ENCODE results near the gene POGK. TPM values are rescaled to one million over a fixed set of nuclear protein-coding genes. Genes with fewer than 3 reads are reported as not detected.
"Not testable (repeated sequence)": the region's sequence is repeated elsewhere in the genome, so short reads cannot be mapped to it uniquely, and the experiment has no call there.

Gene POGK
- total RNA-seq, 1 donor from 2014 or later, result 14.1 TPM

DNA sequence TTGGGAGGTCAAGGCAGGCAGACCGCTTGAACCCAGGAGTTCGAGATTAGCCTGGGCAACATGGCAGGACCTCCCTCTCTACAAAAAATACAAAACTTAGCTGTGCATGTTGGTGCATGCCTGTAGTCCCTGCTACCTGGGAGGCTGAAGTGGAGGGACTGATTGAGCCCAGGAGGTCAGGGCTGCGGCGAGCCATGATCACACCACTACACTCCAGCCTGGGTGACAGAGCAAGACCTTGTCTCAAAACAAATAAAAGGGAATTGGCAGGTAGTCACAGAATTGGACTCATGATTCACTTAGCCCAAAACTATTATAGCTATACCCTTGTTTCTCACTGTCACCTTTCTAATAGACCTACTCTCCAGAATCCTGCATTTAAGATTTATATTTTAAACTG, 31.3 kb downstream of the POGK start:
- peaks cover 45% of the 10 kb centered on the region for H3K4me1 ChIP-seq
- intact Hi-C loops (cut with micrococcal nuclease), result no loop called here
- DNase-seq, result no peak

DNA sequence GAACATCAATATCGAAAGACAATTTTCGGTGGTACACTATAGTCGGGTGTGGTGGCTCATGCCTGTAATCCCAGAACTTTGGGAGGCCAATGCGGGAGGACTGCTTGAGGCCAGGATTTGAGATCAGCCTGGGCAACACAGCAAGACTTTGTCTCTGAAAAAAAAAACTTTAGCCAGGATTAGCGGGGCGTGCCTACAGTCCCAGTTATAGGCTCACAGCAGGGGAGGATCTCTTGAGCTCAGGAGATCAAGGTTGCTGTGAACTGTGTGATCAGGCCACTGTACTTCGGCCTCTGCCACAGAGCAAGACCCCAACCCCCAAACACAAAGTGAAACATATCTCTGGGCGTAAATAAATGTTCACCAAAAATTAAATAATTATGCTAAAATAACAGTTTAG, 35.2 kb downstream of the POGK start:
- Histone ChIP-seq H3K4me1 (peaks cover 54% of the 10 kb centered on the region), H3K36me3 (no peaks in the 10 kb centered on the region), H3K9me3 (replicated peaks) (no peaks in the 10 kb centered on the region), H3K27me3 (ENCODE audit: low read depth) (no peaks in the 10 kb centered on the region), H3K27ac (replicated peaks) (no peak overlapping the region), H3K4me3 (no peak overlapping the region)
- DNase-seq, result no peak
- intact Hi-C loops (cut with micrococcal nuclease), result no loop called here
- TF ChIP-seq, protein P1, sequence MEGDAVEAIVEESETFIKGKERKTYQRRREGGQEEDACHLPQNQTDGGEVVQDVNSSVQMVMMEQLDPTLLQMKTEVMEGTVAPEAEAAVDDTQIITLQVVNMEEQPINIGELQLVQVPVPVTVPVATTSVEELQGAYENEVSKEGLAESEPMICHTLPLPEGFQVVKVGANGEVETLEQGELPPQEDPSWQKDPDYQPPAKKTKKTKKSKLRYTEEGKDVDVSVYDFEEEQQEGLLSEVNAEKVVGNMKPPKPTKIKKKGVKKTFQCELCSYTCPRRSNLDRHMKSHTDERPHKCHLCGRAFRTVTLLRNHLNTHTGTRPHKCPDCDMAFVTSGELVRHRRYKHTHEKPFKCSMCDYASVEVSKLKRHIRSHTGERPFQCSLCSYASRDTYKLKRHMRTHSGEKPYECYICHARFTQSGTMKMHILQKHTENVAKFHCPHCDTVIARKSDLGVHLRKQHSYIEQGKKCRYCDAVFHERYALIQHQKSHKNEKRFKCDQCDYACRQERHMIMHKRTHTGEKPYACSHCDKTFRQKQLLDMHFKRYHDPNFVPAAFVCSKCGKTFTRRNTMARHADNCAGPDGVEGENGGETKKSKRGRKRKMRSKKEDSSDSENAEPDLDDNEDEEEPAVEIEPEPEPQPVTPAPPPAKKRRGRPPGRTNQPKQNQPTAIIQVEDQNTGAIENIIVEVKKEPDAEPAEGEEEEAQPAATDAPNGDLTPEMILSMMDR (IDR thresholded peaks at IDR 0.05; ENCODE audit: borderline replicate concordance), result no peak

More for the DNA sequence above, 31.3 kb downstream of the POGK start:
- Histone ChIP-seq H3K27me3 (ENCODE audit: low read depth) (no peaks in the 10 kb centered on the region), H3K36me3 (peaks cover 21% of the 10 kb centered on the region), H3K27ac (replicated peaks) (no peak overlapping the region), H3K9me3 (replicated peaks) (no peaks in the 10 kb centered on the region), H3K4me3 (no peak overlapping the region)
- TF ChIP-seq, protein P1 (IDR thresholded peaks at IDR 0.05; ENCODE audit: borderline replicate concordance), result no peak

DNA sequence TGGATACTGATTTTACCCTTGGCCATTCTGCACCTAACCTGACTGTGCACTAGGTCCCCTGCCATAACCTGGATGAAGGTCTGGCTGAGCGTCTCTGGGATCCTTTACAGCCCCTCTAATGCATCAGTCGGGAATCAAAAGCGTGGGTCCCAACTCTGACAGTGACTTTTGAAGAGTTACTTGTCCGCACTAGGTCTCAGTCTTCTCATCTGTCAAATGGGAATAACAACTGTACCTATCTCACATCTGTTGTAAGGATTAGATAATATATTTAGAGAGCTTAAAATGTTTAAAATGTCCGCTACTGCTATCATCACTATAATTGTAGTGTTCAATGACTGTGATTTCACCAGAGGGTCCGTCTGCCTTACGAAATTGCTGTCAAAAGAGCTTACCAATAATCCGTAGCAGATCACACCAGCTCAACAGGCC, 36.0 kb downstream of the POGK start:
- Histone ChIP-seq H3K4me1 (peaks cover 46% of the 10 kb centered on the region), H3K27me3 (ENCODE audit: low read depth) (no peaks in the 10 kb centered on the region), H3K4me3 (peak overlapping the region; percentile 91), H3K27ac (replicated peaks) (peak overlapping the region; percentile 95), H3K9me3 (replicated peaks) (no peaks in the 10 kb centered on the region), H3K36me3 (no peaks in the 10 kb centered on the region)
- TF ChIP-seq, protein P1 (IDR thresholded peaks at IDR 0.05; ENCODE audit: borderline replicate concordance), result no peak
- DNase-seq, result no peak
- intact Hi-C loops (cut with micrococcal nuclease), result no loop called here

DNA sequence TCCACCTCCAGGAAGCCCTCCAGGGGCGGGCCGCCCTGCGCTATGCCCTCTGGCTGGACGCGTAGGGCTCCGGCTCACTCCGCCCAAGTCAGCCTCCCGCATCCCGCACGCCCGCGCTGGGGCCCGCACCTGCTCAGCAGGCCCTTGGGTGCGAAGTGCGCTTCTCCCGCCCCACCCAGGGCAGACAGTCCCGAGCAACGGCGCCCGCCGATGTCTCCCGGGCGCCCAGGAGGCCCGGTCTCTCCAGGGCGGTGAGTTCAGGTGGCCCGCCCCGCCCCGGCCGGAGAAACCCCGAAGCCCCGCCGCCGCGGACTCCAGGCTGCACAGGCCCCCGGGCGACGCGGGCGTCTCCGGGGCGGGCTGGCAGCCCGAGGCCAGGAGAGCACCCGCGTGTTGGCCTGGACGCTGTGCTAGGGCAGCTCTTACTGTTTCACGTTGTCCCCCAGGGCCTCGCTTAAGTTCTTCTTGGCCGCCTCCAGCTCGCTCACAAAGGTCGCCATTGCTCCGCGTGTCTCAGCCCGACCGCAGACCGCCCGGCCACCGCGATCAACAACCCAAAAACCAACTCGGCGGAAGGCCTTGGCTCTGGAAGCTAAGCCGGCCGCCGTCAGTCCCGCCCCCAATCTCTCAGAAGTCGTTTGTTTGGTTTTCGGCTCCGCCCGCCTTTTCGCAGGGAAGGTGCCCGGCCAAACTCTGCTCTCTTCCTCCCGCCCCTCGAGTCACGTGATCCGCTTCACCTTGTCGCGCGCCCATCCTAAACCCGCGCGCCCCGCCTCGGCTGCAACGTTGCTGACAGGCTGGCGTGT, 36.7 kb downstream of the POGK start, which contains the start of gene TADA1:
Gene TADA1, minus strand, starts transcription at position 531 of the 806 bp plus-strand sequence. Its CDS starts 31 bp downstream, at position 500.
- Histone ChIP-seq H3K27me3 (ENCODE audit: low read depth) (no peaks in the 10 kb centered on the region), H3K4me3 (peak within 1 kb of the TSS; percentile 91), H3K36me3 (no peaks in the 10 kb centered on the region), H3K27ac (replicated peaks) (peak within 1 kb of the TSS; percentile 95), H3K9me3 (replicated peaks) (no peaks in the 10 kb centered on the region), H3K4me1 (peaks cover 41% of the 10 kb centered on the region)
- intact Hi-C loops (cut with micrococcal nuclease), result no loop called here
- peak; percentile 99 for DNase-seq
- TF ChIP-seq, protein P1 (IDR thresholded peaks at IDR 0.05; ENCODE audit: borderline replicate concordance), result no peak

DNA sequence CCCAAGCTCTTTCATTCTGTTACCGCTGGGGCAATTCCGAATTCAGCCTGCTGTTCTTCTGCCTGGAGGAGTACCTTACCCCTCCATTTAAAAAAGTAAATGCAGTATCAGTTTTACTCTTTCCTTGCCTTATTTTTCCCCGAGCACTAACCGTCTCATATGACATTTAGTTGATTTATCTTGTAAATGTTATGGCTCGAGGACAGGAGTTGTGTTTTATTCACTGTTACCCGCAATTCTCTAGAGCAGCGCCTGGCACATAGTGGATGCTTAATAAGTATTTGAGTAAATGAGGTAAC, 37.2 kb downstream of the POGK start:
- H3K27ac ChIP-seq (replicated peaks), result peak overlapping the region; percentile 95
- TF ChIP-seq, protein P1 (IDR thresholded peaks at IDR 0.05; ENCODE audit: borderline replicate concordance), result peak; percentile 52
- intact Hi-C loops (cut with micrococcal nuclease), result no loop called here

DNA sequence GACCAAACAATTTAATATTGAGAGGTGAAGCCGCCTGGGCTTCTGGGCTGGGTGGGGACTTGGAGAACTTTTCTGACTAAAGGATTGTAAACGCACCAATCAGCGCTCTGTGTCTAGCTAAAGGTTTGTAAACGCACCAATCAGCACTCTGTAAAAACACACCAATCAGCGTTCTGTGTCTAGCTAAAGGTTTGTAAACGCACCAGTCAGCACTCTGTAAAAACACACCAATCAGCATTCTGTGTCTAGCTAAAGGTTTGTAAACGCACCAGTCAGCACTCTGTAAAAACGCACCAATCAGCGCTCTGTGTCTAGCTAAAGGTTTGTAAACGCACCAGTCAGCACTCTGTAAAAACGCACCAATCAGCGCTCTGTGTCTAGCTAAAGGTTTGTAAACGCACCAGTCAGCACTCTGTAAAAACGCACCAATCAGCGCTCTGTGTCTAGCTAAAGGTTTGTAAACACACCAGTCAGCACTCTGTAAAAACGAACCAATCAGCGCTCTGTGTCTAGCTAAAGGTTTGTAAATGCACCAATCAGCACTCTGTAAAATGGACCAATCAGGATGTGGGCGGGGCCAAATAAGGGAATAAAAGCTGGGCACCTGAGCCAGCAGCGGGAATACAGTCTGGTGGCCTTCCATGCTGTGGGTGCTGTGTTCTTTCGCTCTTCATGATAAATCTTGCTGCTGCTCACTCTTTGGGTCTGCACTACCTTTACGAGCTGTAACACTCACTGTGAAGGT, 39.1 kb downstream of the POGK start:
- peaks cover 12% of the 10 kb centered on the region for H3K27me3 ChIP-seq (ENCODE audit: low read depth)
- H3K9me3 ChIP-seq (replicated peaks); intact Hi-C loops (cut with micrococcal nuclease); H3K36me3 ChIP-seq; DNase-seq; H3K27ac ChIP-seq (replicated peaks); H3K4me3 ChIP-seq: not testable (repeated sequence)
- peaks cover 32% of the 10 kb centered on the region for H3K4me1 ChIP-seq

More for the DNA sequence above, 37.2 kb downstream of the POGK start:
- H3K4me1 ChIP-seq, result peaks cover 37% of the 10 kb centered on the region
- no peaks in the 10 kb centered on the region for H3K9me3 ChIP-seq (replicated peaks)
- H3K27me3 ChIP-seq (ENCODE audit: low read depth), result no peaks in the 10 kb centered on the region
- no peak for DNase-seq
- H3K4me3 ChIP-seq, result peak overlapping the region; percentile 91
- H3K36me3 ChIP-seq, result no peaks in the 10 kb centered on the region
